NCI-H146 treated with DMSO at 0.1 percent for 48 hours (cell line): Measurements from ENCODE around the gene MRPS22.

ENCODE experiments used
- DNase-seq: peaks from one replicate; lab custom pipeline; 2025; ENCODE audit not compliant: unreplicated experiment; lab: John Stamatoyannopoulos, UW

Gene MRPS22

GRCh38 chr3:139343895-139344856 is at the start of gene MRPS22:
Gene MRPS22 (plus strand): TSS chr3:139344020. CDS start chr3:139344027, 7 bp downstream.
- DNase-seq, result peak; percentile 92

GRCh38 chr3:139295040-139295439 is 48.8 kb upstream of the MRPS22 start:
- no peak for DNase-seq

- no peak for DNase-seq
These were observed 47.6 kb upstream of the MRPS22 start for GRCh38 chr3:139296141-139296718.

GRCh38 chr3:139297588-139298311 is 46.1 kb upstream of the MRPS22 start:
- no peak for DNase-seq

- no peak for DNase-seq
These were observed 44.3 kb upstream of the MRPS22 start for GRCh38 chr3:139299261-139300132.

GRCh38 chr3:139300416-139300815 is 43.4 kb upstream of the MRPS22 start:
- no peak for DNase-seq

GRCh38 chr3:139301183-139301582 is 42.6 kb upstream of the MRPS22 start:
- DNase-seq, result no peak

- DNase-seq, result no peak
These were observed 42.2 kb upstream of the MRPS22 start for GRCh38 chr3:139301654-139302053.

GRCh38 chr3:139302084-139302800 is 41.6 kb upstream of the MRPS22 start:
- DNase-seq, result no peak

GRCh38 chr3:139302801-139303113 is 41.1 kb upstream of the MRPS22 start:
- no peak for DNase-seq

- DNase-seq, result no peak
These were observed 40.6 kb upstream of the MRPS22 start for GRCh38 chr3:139303216-139303615.

- no peak for DNase-seq
These were observed 39.4 kb upstream of the MRPS22 start for GRCh38 chr3:139304383-139304782.

- no peak for DNase-seq
These were observed 37.7 kb upstream of the MRPS22 start for GRCh38 chr3:139306078-139306477.

- no peak for DNase-seq
These were observed 36.7 kb upstream of the MRPS22 start for GRCh38 chr3:139307072-139307491.

- DNase-seq, result no peak
These were observed 35.9 kb upstream of the MRPS22 start for GRCh38 chr3:139307601-139308555.

GRCh38 chr3:139308560-139308959 is 35.3 kb upstream of the MRPS22 start:
- DNase-seq, result no peak

GRCh38 chr3:139309061-139309591 is 34.7 kb upstream of the MRPS22 start:
- no peak for DNase-seq

- DNase-seq, result no peak
These were observed 33.9 kb upstream of the MRPS22 start for GRCh38 chr3:139309880-139310279.

- no peak for DNase-seq
These were observed 33.3 kb upstream of the MRPS22 start for GRCh38 chr3:139310474-139310933.
